NCI-H526 (cell line): ENCODE measurements around the gene LRRC4C.
A peak's percentile ranks its signal among the peaks of the same experiment; 100 is the strongest.
"Not testable (repeated sequence)": the region's sequence is repeated elsewhere in the genome, so short reads cannot be mapped to it uniquely, and the experiment has no call there.

Source experiments
- DNase-seq, 2 experiments: peaks; one replicate each; lab custom pipeline; 2025; lab: John Stamatoyannopoulos, UW

The LRRC4C gene

DNA sequence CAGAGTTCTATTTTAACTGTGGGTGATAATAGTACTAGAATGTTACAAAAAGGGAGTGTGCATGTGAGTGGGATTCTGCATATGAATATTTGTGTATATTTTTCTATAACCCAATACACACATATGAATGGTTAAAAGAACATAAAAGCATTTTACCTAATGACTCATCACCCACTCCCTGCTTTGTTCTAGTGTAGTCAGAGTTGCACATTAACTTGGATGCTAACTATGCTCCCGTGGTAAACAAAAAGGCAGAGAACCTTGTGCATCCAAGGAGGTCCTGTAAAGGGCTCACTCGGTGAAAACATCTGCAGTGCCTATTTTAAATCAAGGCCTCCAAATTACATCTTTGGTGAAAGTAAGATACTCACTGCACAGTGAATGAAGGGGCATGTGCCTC lies 1289.4 kb downstream of the LRRC4C start:
- DNase-seq: no peak

GRCh38 chr11:40168414-40168813 lies 1291.0 kb downstream of the LRRC4C start:
- no peak for DNase-seq

DNA sequence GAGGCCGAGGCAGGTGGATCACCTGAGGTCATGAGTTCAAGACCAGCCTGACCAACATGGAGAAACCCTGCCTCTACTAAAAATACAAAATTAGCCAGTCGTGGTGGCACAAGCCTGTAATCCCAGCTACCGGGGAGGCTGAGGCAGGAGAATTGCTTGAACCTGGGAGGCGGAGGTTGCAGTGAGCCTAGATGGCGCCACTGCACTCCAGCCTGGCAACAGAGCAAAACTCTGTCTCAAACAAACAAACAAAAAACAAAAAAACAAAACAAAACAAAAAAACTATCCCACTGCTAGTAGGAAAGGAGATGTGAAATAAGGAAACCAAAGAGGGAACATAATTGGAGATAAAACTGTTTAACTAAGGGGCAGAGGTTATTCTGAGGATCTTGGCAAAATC lies 1291.6 kb downstream of the LRRC4C start:
- not testable (repeated sequence) for DNase-seq

GRCh38 chr11:40166892-40167291 lies 1292.6 kb downstream of the LRRC4C start:
- DNase-seq: no peak

DNA sequence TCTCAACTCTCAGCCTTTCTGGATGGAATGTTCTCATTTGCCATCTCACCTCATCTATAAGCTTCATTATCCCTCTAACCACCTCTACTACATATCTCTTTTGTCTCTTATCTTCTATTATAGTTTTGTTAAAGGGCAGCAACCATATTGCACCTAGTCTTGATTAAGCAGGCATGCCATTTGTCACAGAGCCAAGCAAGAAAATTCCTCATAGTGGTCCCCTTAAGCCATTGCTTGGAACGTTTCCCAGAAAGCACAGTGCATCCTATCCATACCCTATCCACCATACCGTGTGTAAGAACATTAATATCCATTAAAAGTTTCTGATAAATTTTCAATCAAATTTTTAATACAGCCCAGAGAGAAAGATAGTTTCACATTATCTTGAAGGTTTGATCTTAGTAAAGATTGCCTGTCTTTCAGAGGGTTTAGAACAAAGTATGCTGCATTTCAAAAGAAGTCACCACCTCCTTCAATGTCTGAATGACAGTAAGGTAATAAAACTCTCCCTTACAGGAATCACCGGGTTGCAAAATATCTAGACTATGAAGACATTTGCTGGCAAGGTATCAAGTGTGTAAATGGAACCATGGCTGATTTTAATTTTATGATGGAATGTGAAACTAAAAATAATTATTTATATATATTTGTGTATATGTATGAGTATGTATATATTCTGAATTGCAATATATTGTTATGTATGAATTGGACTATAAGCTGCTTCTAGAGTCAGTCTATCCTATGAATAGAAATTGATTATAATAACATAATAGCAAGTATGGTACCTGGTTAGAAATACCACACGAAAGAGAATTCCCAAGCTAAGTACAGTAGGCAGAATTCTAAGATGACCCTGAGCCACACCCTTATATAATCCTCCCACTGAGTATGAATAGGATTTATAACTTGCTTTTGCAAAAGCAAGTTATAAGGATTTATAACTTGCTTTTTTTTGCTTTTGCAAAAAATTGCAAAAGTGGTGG lies 1296.3 kb downstream of the LRRC4C start:
- DNase-seq: no peak

DNA sequence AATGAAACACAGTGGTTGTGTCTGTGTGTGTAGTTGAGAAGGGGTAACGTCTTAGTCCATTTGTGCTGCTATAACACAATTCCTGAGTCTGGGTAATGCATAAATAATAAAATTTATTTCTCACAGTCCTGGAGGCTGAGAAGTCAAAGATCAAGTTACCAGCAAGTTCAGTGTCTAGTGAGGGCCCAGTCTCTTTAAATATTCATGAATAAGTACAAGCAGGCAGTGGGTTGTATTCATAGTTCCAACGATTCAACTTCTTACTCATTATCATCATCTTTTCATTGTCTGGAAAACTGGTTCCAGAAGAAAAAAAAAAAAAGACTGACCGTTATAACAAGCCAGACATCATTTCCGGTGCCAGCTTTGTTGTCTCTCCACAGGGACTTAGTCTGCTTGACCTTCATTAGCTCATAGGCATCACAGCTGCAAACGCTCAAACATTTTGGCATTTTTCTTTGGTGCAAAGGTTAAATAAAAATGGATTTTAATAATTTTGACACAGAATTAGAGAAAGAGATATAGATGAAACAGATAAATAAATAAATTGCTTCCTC lies 1297.5 kb downstream of the LRRC4C start:
- DNase-seq: no peak

DNA sequence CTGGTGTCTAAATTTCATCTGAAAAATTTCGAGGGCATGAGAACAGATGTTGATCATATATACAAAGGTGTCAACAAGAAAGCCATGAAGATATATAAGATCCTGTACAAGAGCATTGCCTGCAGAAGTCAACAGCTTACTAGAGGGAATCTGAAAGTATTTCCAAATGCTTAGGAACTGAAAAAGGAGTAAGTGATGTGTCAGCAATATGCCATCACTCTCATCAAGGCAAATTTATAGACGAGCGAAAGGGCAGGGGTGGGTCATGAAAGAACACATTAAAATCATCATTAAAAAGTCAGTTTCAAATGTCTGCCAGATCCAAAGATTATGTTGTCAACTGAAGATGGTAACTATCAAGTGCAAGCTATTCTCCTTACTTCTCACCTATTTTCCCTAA lies 1299.0 kb downstream of the LRRC4C start:
- no peak for DNase-seq

DNA sequence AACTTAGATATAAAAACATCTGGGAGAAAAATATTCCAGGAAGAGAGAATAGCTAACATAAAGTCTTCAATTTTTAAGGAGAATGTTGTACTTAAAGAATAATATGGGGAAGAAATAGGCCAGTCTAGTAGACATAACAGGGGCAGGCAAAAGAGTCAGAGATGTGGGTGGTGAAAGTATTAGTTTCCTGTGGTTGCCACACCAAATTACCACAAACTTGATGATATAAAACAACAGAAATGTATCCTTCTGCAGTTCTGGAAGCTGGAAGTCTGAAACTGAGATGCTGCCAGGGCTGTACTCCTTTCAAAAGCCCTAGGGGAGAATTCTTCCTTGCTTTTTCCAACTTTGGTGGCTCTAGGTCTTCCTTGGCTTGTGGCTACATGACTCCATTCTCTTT lies 1309.7 kb downstream of the LRRC4C start:
- no peak for DNase-seq

DNA sequence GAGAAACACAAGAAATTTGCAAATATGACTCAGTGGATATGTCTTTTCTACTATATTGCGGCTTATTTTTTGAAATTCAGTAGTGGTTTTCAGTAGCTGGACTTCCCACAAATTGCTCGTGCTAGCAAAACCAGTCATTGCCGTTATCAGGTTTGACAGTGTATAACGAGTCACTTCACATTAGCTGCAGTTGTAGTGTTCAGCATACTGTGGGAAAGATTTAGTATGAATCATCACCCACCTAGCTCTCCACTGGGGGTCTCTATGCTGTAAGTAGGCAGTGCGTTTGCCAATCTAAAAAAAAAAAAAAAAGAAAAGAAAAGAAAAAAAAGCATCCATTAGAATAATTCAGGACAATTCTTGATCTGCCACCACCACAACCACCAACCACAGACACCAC lies 1318.9 kb downstream of the LRRC4C start:
- no peak for DNase-seq

- no peak for DNase-seq
Measured at GRCh38 chr11:40139536-40139935, 1319.9 kb downstream of the LRRC4C start.

- no peak for DNase-seq
Measured at GRCh38 chr11:40139066-40139465, 1320.4 kb downstream of the LRRC4C start.

DNA sequence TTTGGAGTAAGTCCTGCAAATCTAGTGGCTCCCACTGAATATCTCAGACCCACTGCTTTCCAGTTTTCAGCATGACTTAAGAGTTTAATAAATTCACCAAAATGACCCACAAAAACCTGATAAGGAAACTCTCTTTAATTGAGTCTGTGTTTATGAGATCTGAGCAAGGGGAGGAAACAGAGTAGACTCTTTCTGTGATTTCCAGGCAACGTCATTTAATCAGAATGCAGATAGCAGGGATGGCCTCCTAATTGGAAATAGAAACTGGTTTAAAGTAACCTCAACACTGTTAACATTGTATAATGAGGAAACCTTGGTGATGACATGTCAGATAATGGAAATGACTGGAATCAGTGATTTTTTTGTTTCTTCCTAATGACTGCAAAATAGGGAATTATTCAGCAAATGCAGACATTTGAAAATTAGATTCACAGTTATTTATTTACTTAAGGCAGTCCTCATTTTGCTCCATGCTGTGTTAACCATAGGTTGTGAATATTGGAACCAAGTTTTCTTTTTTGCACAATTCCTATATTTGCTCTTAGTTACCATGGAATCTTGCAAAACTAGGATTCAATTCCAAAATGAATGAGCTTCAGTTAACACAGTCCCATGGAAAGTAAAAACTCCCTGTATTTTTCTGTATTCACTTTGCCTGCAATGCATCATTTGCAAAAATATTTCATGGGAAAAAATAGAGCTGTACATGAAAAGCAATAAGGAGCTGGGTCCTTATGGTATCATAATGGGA lies 1324.5 kb downstream of the LRRC4C start:
- DNase-seq: no peak

GRCh38 chr11:40133498-40133897 lies 1326.0 kb downstream of the LRRC4C start:
- no peak for DNase-seq

- no peak for DNase-seq
Measured at GRCh38 chr11:40132912-40133311, 1326.5 kb downstream of the LRRC4C start.

DNA sequence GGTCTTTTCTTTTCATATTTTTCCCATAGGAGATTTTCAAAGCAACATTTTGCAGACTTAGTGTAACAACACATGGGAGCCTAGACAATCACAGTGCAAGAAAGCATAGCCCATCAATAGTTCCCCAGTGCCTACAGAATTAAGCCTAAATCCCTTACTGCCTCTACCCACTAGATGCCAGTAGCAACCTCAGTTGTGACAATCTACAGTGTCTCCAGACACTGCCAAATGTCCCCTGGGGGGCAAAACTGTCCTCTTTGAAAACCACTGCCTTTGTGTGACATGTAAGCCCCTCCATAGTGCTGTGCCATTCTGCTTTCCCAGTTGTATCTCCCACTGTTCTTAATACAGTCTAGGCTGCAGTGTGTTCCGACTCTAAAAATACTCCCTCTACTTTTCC lies 1329.0 kb downstream of the LRRC4C start:
- no peak for DNase-seq

DNA sequence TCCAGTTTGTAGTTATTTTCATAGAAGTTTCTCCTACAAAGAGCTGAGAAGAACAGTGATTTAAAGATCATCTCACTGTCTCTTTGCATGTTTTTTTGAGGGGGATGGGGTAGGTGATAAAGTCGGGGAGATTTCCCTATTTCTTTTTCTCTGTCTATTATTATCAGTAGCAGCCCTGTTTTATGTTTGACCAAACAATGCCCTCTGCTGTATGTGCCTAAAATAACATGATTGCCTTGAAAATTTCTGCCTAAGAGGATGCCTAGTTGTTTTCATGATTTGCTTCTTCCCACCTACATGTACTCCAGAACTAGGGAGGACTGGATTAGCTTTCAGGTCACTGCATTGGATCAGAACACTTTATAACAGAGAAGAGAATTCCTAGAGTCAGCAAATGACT lies 1330.2 kb downstream of the LRRC4C start:
- peak in 1 of 2 experiments; percentile 1 for DNase-seq

- peak in 1 of 2 experiments; percentile 1 for DNase-seq
Measured at GRCh38 chr11:40125054-40125453, 1334.4 kb downstream of the LRRC4C start.

GRCh38 chr11:40119661-40120060 lies 1339.8 kb downstream of the LRRC4C start:
- DNase-seq: no peak

DNA sequence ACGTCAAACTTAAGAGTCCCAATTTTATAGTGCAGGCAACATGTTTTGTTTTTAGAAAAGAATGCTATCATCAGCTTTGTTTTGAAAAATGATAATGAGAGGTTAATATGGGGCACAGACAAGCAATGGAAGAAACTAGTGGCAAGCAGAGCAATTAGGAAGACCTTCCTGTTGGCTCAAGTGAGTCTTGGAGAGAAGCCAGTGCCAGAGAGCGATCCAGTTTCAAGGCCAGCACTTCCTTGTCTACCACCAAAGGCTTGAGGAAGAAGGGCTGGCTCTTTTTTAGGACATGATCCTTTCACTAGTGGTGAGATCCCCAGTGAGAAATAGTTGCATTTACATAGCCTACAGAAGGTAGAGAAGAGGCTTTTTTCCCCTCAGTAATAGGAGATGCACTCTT lies 1340.7 kb downstream of the LRRC4C start:
- DNase-seq: no peak

DNA sequence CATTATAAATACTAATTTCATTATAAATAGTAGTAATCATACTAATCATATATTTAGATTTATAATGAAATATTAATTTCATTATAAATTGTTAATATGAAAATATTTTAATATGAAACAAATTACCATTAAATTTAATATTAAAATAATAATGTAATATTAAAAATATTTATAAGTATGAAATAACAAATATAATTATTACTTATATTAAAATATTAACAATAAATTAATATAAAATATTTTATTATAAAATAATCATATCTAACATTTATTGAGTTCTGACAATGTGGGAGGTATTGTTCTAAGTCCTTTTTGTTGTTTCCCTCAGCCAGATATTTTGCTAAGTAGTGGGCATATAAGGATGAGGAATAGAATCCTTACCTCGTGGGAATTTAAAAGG lies 1341.4 kb downstream of the LRRC4C start:
- no peak for DNase-seq

DNA sequence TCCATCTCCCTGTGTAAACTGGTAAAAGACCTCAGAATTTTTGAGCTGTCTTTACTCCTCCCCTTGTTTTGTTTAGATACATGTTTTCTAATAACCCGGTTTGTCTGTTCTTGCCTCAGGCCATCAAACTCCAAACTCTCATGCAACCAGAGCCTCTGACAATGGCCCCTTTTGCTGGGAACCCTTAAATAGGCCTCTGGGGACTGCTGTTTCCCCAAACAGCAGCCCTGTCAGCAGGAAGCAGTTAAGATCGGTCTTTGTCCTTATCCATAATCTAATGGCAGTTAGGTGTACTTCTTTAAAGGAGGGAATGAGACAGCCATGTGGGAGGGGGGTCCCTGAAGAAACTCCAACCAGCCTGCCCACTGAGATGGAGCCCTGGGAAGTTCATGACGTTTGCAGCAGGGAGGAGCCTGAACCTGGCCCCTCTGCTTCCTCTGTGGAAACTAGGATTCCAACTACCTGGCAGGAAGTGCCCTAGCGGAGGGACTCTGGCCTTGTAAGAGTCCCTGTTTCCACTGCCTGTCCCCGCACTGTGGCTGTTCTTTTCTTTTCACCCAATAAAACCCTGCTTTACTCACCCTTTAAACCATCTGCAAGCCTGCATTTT lies 1354.4 kb downstream of the LRRC4C start:
- no peak for DNase-seq

GRCh38 chr11:40100781-40101180 lies 1358.7 kb downstream of the LRRC4C start:
- DNase-seq: no peak
